NB4 (cell line): ENCODE results near the gene ISL1.

Experiments used
- DNase-seq: peaks from one replicate; pipeline ENCODE4 v3.0.0; 2010; ENCODE audit warnings: low read depth
- H3K4me3 ChIP-seq: one replicate; pipeline ENCODE4 v1.5.1; 2011; ENCODE audit warnings: mild to moderate bottlenecking, low read depth, low read length, moderate library complexity
- MYC ChIP-seq: IDR thresholded peaks from 2 replicates; pipeline ENCODE4 v1.6.1; 2011; ENCODE audit warnings: low read depth, low read length
- POLR2A ChIP-seq: IDR thresholded peaks from 2 replicates; pipeline ENCODE4 v1.6.1; 2011; ENCODE audit warnings: mild to moderate bottlenecking; ENCODE audit not compliant: insufficient read length; ENCODE audit errors: extremely low read depth
- TF ChIP-seq, protein P1 (sequence below): IDR thresholded peaks from one replicate; pipeline ENCODE4 v1.5.1; 2012; ENCODE audit warnings: low read depth, low read length
- TF ChIP-seq, protein P2 (sequence below): IDR thresholded peaks from 2 replicates; pipeline ENCODE4 v1.6.1; 2011; ENCODE audit warnings: low read depth, low read length

ISL1 gene

DNA sequence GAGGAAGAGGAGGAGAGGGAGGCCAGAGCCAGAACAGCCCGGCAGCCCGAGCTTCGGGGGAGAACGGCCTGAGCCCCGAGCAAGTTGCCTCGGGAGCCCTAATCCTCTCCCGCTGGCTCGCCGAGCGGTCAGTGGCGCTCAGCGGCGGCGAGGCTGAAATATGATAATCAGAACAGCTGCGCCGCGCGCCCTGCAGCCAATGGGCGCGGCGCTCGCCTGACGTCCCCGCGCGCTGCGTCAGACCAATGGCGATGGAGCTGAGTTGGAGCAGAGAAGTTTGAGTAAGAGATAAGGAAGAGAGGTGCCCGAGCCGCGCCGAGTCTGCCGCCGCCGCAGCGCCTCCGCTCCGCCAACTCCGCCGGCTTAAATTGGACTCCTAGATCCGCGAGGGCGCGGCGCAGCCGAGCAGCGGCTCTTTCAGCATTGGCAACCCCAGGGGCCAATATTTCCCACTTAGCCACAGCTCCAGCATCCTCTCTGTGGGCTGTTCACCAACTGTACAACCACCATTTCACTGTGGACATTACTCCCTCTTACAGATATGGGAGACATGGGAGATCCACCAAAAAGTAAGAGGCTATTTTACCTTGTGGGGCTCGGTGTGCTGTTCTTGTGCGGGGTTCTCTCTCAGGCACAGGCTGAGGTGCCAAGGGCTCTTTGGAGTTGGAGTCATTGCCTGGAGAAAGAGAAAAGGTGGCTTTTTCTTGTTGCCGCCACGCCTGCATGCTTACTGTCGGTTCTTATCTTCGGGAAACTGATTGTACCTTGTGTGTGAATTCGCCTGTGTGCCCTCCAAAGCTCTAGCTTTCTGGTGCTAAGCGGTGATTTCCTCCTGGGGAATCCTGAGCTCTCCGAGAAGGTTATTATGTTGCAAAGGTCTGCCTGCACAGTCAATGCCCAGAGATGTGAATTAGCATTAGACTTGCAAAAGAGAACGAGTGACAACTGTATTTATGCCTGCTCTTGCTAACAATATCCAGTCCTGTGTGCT lies at the start of gene ISL1:
Gene ISL1 (plus strand): TSS at position 318 of the 991 bp plus-strand sequence. CDS start 224 bp downstream, at position 542.
- DNase-seq = no peak
- no peak within 1 kb of the TSS for H3K4me3 ChIP-seq
- TF ChIP-seq, protein P1, sequence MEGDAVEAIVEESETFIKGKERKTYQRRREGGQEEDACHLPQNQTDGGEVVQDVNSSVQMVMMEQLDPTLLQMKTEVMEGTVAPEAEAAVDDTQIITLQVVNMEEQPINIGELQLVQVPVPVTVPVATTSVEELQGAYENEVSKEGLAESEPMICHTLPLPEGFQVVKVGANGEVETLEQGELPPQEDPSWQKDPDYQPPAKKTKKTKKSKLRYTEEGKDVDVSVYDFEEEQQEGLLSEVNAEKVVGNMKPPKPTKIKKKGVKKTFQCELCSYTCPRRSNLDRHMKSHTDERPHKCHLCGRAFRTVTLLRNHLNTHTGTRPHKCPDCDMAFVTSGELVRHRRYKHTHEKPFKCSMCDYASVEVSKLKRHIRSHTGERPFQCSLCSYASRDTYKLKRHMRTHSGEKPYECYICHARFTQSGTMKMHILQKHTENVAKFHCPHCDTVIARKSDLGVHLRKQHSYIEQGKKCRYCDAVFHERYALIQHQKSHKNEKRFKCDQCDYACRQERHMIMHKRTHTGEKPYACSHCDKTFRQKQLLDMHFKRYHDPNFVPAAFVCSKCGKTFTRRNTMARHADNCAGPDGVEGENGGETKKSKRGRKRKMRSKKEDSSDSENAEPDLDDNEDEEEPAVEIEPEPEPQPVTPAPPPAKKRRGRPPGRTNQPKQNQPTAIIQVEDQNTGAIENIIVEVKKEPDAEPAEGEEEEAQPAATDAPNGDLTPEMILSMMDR = no peak
- no peak for TF ChIP-seq MYC
- TF ChIP-seq, protein P2, sequence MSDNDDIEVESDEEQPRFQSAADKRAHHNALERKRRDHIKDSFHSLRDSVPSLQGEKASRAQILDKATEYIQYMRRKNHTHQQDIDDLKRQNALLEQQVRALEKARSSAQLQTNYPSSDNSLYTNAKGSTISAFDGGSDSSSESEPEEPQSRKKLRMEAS = no peak
- TF ChIP-seq POLR2A = no peak

DNA sequence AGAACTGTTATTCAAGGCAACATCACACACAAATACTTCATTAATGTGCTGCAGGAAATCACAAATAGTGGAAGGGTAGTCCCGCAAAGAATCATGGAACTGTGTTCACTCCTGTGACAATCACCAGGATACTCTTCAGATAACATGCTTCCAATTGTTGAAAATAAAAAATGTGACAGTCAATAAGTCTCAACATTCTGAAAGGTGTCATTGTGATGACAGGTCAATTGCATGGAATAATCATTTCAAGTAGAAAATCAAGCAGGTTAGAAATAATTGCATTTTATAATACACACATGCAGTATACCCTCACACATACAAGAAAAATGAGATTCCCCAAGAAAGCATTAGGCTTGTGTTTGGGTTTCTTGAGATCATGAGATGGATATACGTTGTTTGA lies 46.4 kb upstream of the ISL1 start:
- TF ChIP-seq, protein P2 = no peak
- TF ChIP-seq, protein P1 = no peak
- TF ChIP-seq MYC = no peak
- no peak for TF ChIP-seq POLR2A
- H3K4me3 ChIP-seq = no peak overlapping the region
- DNase-seq = no peak

DNA sequence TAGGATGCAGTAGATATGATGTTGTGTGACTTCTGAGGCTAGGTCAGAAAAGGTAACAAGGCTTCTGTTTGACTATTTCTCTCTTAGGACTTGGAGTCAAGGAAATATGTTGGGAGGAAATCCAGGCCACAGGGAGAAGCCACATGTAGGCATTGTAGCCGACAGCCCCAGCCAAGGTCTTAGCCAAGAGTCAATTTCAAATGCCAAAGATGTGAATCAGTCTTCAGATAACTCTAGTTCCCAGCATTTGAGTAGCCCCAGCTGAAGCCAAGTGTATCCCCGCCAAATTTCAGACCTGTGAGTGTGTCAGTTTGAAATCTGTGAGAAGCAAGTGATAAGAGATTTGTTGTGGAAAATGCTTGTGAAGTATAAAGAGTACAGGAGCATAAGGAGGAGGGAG lies 38.1 kb upstream of the ISL1 start:
- no peak for TF ChIP-seq MYC
- TF ChIP-seq, protein P1 = no peak
- TF ChIP-seq, protein P2 = no peak
- no peak for TF ChIP-seq POLR2A
- no peak overlapping the region for H3K4me3 ChIP-seq
- no peak for DNase-seq

DNA sequence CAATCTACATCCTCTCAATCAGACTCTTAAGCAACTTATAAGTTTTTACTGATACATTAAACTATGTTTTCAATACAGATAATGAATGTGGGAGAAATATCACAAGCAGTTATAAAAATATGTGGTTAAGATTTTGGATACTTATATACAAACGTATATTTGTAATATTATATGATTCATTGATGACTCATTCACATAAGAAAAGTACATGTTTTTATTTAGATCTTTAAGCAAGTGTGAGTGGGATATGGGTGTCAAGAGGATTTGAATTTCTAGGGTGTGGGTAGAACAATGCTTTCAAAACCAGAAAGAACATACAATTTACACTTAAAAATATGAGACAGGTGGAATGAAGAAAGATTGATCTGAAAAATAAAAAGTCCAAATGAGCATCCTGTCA lies 36.1 kb upstream of the ISL1 start:
- no peak for DNase-seq
- TF ChIP-seq, protein P1 = no peak
- TF ChIP-seq, protein P2 = no peak
- TF ChIP-seq MYC (no peak), POLR2A (no peak)

DNA sequence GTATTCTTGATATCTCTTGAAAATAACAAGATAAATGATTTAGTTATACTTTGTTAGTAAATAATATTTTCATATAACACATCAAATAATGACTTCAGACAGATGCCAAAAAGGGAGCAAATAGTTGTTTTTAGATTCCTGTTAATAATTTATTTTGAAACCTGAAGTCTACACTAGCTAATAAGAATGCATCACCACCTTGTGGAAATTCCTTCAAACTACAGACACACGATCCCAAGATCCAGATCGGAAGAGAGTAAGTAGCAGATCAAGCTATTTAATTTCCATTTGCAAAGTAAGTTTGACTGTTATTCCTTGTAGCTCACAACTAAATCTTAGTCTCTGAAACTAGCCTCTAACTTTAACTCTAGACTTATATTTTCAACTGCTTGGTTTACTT lies 35.5 kb upstream of the ISL1 start:
- no peak overlapping the region for H3K4me3 ChIP-seq
- TF ChIP-seq, protein P1 = no peak
- TF ChIP-seq, protein P2 = no peak
- TF ChIP-seq MYC (no peak), POLR2A (no peak)
- DNase-seq = no peak

More for the DNA sequence above, 36.1 kb upstream of the ISL1 start:
- no peak overlapping the region for H3K4me3 ChIP-seq
